ENCODE measurements around the gene SMIM1. TPM values are rescaled to one million over a fixed set of nuclear protein-coding genes. Genes with fewer than 3 reads are reported as not detected.
A peak's percentile ranks its signal among the peaks of the same experiment; 100 is the strongest.

The SMIM1 gene
- total RNA-seq, 1 donor from 2014 or later = 6.6 TPM

DNA sequence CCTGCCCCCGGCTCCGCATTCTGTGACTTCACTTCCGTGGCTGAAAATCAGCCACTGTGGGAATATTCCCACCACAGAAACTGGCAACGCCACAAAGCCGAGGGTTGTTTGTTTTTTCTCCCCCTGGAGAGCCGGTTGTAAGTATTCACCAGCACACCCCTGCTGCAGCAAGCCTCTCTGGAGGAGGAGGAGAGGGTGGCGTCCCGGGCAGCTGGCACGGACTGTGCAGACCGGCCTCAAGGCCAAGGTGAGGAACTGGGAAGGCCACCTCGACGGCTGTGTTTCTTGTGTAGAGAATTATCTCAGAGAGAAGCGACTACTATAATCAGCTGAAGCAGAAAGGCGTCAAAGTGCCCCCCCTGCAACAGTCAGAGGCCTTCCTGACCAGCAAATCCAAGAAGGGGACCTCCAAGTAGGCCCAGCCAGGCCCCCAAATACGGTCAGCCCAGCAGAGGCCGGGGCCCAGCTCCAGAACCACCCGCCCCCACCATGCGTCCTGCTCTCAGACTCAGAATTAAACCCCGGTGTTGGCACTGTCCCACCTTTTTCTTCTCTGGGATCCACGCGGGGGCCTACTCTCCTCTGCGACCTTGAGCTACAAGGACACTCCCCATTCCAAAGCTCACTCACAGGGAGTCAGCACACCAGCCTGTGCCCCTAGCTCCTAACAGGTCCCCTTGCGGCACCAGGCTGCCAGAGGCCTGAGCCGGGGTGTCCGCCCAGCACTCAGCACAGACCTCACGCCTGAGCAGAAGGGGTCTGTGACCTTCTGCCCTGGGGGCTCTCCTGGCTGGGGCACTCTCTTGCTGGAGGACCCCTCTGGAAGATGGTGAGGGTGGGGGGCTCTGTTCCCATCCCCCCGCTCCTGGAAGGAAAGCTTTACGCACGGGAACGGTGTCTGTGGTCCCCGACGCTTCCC is 1.2 kb upstream of the SMIM1 start:
- H3K27me3 ChIP-seq (ENCODE audit: insufficient read depth, low read length) = no peaks in the 10 kb centered on the region
- H3K27me3 Mint-ChIP-seq (ENCODE audit: low read depth, unreplicated experiment) = peaks cover 12% of the 10 kb centered on the region
- no peaks in the 10 kb centered on the region for H3K36me3 ChIP-seq (ENCODE audit: insufficient read depth, low read length)
- H3K9me3 ChIP-seq (ENCODE audit: insufficient read depth, low read depth, low read length) = no peaks in the 10 kb centered on the region
- H3K4me1 ChIP-seq (ENCODE audit: insufficient read depth, low read length) = peaks cover 18% of the 10 kb centered on the region
- no peaks in the 10 kb centered on the region for H3K36me3 Mint-ChIP-seq (ENCODE audit: low read depth, unreplicated experiment)
- no peaks in the 10 kb centered on the region for H4K20me1 ChIP-seq (ENCODE audit: insufficient read depth, low read length)
- H3K79me2 ChIP-seq (ENCODE audit: insufficient read depth, low read length) = no peaks in the 10 kb centered on the region
- peak overlapping the region; percentile 74 for H3K4me3 Mint-ChIP-seq (ENCODE audit: unreplicated experiment)
- H3K4me1 Mint-ChIP-seq (ENCODE audit: low read depth, unreplicated experiment) = peaks cover 6% of the 10 kb centered on the region
- peak overlapping the region; percentile 83 for H3K4me2 ChIP-seq (ENCODE audit: low read length)
- H3K4me3 ChIP-seq (ENCODE audit: insufficient read depth, low read depth, low read length) = peak overlapping the region; percentile 55
- no peak overlapping the region for H3K27ac Mint-ChIP-seq (ENCODE audit: unreplicated experiment)
- TF ChIP-seq, protein P1, sequence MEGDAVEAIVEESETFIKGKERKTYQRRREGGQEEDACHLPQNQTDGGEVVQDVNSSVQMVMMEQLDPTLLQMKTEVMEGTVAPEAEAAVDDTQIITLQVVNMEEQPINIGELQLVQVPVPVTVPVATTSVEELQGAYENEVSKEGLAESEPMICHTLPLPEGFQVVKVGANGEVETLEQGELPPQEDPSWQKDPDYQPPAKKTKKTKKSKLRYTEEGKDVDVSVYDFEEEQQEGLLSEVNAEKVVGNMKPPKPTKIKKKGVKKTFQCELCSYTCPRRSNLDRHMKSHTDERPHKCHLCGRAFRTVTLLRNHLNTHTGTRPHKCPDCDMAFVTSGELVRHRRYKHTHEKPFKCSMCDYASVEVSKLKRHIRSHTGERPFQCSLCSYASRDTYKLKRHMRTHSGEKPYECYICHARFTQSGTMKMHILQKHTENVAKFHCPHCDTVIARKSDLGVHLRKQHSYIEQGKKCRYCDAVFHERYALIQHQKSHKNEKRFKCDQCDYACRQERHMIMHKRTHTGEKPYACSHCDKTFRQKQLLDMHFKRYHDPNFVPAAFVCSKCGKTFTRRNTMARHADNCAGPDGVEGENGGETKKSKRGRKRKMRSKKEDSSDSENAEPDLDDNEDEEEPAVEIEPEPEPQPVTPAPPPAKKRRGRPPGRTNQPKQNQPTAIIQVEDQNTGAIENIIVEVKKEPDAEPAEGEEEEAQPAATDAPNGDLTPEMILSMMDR (IDR thresholded peaks at IDR 0.05; ENCODE audit: insufficient read depth, low read depth, low read length) = no peak
- no peak for TF ChIP-seq EZH2 (IDR thresholded peaks at IDR 0.05; ENCODE audit: insufficient read depth, low read length)
- peak overlapping the region; percentile 43 for H3K9ac ChIP-seq (ENCODE audit: low read length)
- no peak overlapping the region for H3K27ac ChIP-seq (ENCODE audit: low read depth, low read length)
- DNase-seq (ENCODE audit: low read depth) (no peak), FAIRE-seq (no peak)
- H2AFZ ChIP-seq (ENCODE audit: low read depth, low read length) = peak overlapping the region; percentile 87
- no peaks in the 10 kb centered on the region for H3K9me3 Mint-ChIP-seq (ENCODE audit: unreplicated experiment)

DNA sequence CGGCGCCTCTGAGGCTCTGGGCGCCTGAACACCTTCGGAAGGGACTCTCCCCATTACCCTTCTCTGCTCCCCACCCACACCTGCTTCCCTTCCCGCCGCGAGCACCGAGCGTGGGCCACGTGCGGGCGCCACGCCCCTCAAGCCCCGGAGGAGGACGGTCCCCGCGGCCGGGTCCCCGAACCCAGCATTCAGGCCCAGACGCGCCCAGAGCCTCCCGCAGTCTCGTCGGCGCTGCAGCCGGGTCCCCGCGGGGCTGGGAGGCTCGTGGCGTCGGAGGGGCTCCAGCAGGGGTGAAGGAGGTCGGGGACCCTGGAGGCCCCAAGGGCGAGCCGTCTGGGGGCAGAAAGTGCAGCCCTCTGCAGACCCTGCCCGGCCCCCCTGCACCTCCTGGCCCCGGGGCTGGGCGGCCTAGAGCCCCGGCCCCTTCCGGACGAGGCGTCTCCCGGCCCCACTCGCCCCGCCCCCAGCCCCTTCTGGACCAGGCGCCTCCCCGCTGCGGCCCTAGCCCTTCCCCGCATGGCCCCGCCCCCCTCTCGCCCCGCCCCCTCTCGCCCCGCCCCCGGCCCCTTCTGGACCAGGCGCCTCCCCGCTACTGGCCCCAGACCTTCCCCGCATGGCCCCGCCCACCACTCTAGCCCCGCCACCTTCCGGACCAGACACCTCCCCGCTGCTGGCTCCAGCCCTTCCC is 378 bp upstream of the SMIM1 start:
- Histone ChIP-seq H3K4me3 (ENCODE audit: insufficient read depth, low read depth, low read length) (peak overlapping the region; percentile 55), H3K4me2 (ENCODE audit: low read length) (peak overlapping the region; percentile 83), H3K9me3 (ENCODE audit: insufficient read depth, low read depth, low read length) (no peaks in the 10 kb centered on the region), H3K79me2 (ENCODE audit: insufficient read depth, low read length) (no peaks in the 10 kb centered on the region), H3K27me3 (ENCODE audit: insufficient read depth, low read length) (no peaks in the 10 kb centered on the region), H3K36me3 (ENCODE audit: insufficient read depth, low read length) (no peaks in the 10 kb centered on the region), H3K27ac (ENCODE audit: low read depth, low read length) (no peak overlapping the region), H4K20me1 (ENCODE audit: insufficient read depth, low read length) (no peaks in the 10 kb centered on the region), H3K4me1 (ENCODE audit: insufficient read depth, low read length) (peaks cover 18% of the 10 kb centered on the region), H2AFZ (ENCODE audit: low read depth, low read length) (peak overlapping the region; percentile 87), H3K9ac (ENCODE audit: low read length) (peak overlapping the region; percentile 43)
- Mint-ChIP-seq H3K4me3 (ENCODE audit: unreplicated experiment) (peak overlapping the region; percentile 74), H3K4me1 (ENCODE audit: low read depth, unreplicated experiment) (peaks cover 6% of the 10 kb centered on the region), H3K36me3 (ENCODE audit: low read depth, unreplicated experiment) (no peaks in the 10 kb centered on the region), H3K27me3 (ENCODE audit: low read depth, unreplicated experiment) (peaks cover 10% of the 10 kb centered on the region), H3K9me3 (ENCODE audit: unreplicated experiment) (no peaks in the 10 kb centered on the region), H3K27ac (ENCODE audit: unreplicated experiment) (no peak overlapping the region)
- FAIRE-seq (no peak), DNase-seq (ENCODE audit: low read depth) (peak; percentile 49)
- TF ChIP-seq EZH2 (IDR thresholded peaks at IDR 0.05; ENCODE audit: insufficient read depth, low read length) = no peak
- TF ChIP-seq, protein P1 (IDR thresholded peaks at IDR 0.05; ENCODE audit: insufficient read depth, low read depth, low read length) = no peak
